Non-pigmented ciliary epithelial cell (primary cell): Measurements from ENCODE around the gene PSTPIP2.
"Not testable (repeated sequence)": the region's sequence is repeated elsewhere in the genome, so short reads cannot be mapped to it uniquely, and the experiment has no call there.

Source experiments
- DNase-seq: peaks from one replicate; pipeline ENCODE4 v3.0.0-alpha.2; 2010; ENCODE audit warnings: low read depth

The PSTPIP2 gene

DNA sequence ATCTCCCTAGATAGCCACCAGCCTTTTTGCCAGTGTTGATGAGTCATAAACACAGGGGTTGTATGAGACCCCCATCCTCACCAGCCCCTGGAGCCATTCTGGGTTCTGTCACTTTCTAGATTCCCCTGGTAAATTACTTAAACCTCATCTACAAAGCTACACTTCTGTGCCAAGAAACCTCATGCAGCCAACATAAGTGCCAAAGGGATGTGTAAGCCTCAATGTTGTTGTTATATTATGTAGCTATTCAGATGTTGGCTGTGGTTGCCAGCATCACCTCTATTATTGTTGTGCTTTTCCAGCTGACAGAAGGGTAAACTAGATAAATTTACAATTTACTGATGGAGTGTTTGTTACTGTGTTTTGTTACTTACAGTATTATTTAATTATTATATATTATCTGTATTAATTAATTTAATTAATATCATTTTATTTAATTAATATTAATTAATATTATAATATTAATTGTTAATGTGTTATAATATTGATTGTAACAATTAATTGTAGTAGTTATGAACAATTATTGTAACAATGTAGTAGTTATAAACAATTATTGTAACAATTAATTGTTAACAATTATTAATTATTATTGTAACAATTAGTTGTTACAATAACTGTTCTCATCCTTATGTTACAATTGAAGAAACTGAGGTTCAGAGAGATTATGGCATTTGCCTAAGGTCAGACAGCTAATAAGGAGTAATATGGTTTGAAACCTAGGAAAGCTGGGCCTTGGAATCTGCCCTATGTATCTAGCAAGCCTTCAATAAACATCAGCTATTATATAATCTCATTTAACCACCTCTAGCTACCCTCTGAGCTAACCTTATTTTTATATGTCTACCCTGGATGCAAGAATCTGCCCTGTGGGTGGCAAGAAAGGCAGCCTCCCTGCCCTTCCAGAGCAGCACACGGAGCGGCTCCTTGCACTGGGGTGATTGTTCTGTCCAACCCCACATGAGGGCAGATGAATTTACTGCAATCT, 36.1 kb downstream of the PSTPIP2 start:
- peak; percentile 9 for DNase-seq

GRCh38 chr18:46034230-46034629, 37.8 kb downstream of the PSTPIP2 start:
- peak; percentile 32 for DNase-seq

- DNase-seq, result no peak
Measured at GRCh38 chr18:46031741-46032140, 40.3 kb downstream of the PSTPIP2 start.

DNA sequence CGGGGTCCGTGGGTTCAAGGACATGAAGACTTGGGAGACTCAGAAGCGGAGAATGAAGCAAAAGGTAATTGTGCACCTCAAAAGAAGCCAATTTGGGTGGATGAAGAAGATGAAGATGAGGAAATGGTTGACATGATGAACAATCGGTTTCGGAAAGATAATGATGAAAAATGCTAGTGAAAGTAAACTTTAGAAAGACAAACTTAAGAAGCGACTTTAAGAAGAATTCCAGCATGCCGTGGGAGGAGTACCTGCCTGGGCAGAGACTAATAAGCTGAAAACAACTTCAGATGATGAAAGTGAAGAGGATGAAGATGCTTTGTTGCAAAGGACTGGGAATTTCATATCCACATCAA, 43.5 kb downstream of the PSTPIP2 start:
- no peak for DNase-seq

DNA sequence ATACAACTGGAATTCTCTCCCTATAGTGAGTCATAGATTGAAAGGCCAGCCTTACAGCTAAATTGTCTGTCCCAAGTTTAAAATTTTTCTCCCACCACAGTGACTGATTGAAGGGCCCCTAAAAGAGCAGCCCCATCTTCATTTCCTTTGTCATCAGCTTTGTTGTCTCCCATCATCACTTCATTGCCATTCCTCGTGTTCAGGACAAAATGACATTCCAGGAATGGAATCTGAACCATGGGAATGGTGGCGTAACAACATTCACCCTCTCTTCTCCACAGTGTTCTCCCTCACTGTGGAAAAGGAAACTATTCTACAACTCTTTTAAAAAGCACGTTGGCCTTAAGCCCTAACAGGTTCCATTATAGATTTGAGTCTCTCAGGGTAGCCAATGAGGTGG, 52.1 kb downstream of the PSTPIP2 start:
- no peak for DNase-seq

DNA sequence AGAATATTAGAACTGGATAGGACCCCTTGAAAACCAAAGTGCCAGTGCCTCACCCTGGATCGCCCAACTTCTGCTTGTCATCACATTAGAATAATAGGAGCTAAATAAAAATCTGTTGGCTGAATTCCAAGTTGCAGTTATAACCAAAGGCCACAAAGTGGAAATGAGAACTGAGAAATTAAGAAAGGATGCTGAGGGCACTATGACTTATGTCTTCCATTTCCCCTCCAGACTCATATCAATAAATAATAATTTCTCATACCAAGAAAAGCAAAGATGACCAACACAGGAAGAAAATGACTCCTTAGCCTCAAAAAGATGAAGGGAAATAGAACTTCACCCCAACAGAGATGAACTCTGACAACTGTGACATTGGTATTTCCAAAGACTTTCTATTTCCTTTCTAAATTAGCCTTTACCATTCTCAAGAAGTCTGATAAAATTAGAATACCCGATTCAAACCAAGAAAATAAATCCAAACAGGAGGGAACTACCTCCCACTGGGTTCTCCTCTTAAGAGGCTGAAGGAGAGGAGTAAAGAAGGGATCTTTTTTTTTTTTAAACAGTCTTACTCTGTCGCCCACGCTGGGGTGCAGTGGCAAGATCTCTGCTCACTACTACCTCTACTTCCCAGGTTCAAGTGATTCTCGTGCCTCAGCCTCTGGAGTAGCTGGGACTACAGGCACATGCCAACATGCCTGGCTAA, 58.4 kb downstream of the PSTPIP2 start:
- no peak for DNase-seq

GRCh38 chr18:46010676-46011075, 61.4 kb downstream of the PSTPIP2 start:
- DNase-seq, result no peak

DNA sequence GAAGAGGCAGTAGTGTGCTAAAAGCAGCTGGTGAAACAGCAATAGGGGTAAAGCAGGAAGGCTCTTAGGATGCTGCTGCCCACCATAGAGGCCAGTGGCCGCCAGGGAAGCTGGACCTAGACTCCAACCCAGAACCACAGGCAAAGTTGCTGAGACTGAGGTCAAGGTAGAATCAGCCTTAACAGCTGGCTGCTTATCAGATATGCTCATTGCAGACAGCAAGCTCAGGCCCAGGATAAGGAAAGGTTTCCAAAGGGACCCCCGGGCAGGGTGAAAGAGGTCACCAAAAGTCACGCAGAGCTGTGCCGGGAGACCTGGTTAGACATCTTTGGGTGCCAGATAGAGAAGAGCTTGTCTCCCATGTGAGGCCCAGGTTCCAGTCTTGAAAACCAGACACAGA, 62.0 kb downstream of the PSTPIP2 start:
- DNase-seq, result no peak

DNA sequence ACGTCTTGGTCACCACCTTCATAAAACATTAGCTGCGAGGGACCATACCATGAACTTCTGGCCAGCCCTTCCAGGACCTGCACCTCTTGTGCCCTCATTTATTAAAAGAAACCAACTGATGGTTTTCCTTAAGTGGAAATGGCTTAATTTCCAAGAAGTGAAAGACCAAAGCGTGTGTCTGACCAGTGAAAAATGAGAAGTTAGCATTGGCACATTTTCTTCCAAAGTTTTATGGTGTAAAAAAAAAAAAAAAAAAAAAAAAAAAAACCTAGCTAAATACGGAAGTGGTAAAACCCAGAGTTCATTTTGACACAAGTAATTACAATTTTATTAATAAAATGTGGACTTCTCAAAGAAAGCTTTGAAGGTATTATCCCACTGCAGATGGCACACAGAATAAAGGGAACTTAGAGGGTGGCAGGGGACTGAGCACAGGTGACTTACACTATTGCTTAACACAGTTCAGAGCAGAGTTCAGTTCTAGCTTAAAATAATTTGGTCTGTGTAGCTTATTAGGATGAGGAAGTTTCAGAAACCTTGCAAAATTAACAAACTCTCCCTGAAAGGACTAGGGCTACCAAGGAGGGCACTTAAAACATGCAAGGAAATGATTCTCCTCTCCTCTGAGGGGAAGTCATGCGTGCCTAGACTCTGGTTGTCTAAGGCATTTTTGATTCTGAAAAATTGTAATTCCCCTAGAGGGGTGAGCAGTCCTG, 62.8 kb downstream of the PSTPIP2 start:
- DNase-seq, result no peak

GRCh38 chr18:46008531-46008930, 63.5 kb downstream of the PSTPIP2 start:
- DNase-seq, result no peak

DNA sequence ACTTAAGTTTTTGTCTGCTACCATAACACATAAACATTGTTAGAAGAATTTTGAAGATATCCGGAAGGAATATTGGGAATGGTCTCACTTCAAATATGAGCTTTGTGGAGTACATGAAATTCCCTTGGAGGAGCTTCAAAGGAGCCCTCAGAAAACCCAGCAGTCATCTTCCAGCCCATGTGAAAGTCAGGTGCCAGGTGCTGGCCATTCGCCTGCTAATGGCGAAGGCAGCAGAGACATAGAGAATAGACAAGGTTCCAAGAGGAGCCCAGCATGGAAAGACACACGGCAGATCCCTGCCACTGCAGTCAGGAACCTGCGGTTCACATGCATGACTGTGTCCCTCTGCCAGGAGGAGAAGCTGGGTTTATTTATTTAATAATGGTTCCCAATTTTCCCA, 64.9 kb downstream of the PSTPIP2 start:
- no peak for DNase-seq

GRCh38 chr18:46002934-46003333, 69.1 kb downstream of the PSTPIP2 start:
- DNase-seq, result no peak

DNA sequence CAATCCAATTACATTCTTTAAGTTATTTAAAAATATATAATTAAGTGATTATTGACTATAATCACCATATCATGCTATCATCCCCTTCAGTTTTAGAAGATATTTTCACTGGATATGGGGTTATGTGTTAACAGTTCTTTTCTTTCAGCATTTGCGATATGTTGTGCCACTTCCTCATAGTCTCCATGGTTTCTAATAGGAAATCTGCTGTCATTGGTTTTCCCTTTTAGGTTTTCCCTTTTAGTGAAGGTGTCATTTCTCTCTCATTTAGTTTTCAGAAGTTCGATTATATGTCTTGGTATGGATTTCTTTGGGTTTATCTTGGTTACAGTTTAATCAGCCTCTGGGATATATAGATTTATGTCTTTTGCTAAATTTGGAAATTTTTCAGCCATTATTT, 70.2 kb downstream of the PSTPIP2 start:
- no peak for DNase-seq

GRCh38 chr18:46001074-46001473, 71.0 kb downstream of the PSTPIP2 start:
- no peak for DNase-seq

DNA sequence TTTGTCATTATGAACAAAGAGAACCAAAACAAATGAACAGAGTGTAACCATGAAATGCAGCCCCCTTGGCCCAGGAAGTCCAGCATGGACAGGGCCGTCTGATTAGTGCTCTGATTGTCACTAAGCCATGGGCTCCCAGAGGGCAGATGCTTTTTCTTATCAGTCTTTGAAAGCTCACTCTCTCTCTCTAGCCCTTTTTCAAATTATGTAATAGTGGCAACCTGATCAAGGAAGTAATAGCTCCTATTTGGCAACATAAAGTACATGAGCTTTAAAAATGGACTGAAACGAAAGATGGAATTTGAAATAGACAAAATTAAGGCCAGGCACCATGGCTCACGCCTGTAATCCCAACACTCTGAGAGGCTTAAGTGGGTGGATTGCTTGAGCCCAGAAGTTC, 72.5 kb downstream of the PSTPIP2 start:
- no peak for DNase-seq

DNA sequence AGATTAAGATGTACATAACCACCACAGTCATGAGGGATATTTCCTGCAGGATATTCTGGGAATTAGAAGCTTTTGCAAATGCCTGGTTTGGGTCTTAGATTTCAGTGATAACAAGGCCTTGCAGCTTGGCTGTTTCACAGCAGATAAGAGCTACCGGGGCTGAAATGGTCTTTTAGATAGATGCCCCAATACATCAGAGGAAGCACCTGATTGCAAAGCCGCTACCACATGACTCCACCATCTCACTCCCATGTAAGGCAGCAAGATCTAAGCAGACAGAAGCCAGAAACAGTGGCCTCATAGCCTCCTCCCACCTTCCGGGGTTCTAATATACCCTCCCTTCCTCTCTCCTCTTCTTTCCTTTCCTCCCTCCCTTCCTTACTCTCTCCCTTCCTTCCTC, 73.8 kb downstream of the PSTPIP2 start:
- no peak for DNase-seq

DNA sequence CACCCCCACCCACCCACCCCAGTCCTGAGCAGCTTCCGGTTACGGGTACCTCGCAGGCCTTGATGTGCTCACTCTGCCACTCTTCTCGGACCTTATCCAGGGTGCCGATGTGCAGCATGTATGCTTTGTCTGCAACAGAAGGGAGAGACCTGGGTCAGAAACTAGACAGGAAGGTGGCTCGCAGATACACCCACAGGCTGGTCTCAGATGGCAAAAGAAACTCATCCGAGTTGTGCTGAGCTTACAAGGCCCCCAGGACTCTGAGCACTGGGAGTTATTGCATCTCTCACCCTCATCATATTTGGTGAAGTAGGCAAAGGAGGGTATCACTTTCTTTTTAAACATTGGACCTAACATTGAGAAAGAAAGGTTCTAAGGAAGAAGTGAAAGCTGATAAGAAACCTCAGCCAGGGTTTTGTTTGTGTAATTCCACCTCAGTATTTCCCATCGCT, 74.3 kb downstream of the PSTPIP2 start:
- no peak for DNase-seq

GRCh38 chr18:45995461-45995860, 76.6 kb downstream of the PSTPIP2 start:
- DNase-seq, result no peak

DNA sequence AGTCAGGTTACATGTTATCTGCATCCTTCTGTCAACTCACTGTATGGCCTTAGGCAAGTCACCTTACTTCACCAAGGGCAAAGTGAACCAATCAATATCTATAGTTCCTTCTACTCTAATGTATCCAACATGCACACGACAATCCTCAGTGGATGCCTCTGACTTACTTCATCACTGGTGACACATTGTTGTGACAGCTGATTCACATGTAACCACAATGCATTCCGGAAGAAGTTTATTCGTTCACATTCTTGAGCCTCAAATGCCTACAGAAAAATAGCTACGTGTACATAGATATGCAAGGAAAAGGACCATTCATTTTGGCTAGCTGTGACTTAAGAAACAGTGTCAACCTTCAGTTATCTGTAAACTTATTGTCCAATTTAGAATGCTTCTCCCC, 78.6 kb downstream of the PSTPIP2 start:
- peak; percentile 84 for DNase-seq

DNA sequence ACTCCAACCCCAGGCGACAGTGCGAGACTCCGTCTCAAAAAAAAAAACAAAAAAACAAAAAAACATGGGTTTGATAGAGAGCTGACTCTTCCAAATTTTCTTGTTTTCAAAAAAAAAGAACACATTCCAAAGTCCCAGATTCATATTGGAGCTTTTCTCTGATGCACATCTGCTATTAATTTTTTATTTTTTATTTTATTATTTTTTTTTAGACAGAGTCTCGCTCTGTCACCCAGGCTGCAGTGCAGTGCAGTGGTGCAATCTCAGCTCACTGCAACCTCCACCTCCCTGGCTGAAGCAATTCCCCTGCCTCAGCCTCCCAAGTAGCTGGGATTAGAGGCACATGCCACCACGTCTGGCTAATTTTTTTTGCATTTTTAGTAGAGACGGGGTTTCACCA, 79.5 kb downstream of the PSTPIP2 start:
- not testable (repeated sequence) for DNase-seq

- DNase-seq, result no peak
Measured at GRCh38 chr18:45991788-45992187, 80.3 kb downstream of the PSTPIP2 start.

DNA sequence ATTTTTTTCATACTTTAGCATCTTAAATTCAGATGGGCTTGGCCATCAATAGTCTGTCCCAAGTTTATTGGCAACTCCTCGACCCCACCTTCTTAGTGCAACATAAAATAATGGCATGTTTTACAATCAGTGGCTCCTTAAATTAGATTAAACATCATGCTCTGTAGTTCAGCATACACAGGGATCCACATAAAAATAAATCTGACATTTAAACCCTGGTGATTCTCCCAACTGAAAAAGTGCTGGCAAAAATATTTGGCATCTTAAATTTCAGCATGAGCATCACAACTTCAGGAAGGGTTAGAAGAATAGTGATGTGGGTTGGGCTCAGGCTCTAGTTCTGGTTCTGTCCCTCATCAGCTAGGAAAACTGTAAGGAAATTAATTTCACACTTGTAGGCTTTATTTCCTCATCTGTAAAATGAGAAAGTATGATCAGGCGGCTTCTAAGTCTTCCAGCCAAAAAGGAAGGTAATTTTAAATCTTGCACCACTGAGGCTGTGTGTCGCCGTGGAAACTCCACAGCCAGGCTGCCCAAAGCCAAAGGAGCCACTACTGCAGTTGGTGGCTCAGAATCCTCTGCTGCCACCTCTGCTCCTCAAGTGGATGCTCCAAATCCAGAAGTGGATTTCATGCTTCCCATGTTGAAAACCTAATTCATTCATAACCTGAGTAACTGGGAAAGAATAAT, 87.4 kb downstream of the PSTPIP2 start:
- DNase-seq, result no peak
